H9 (cell line): ENCODE results near the gene CFAP161. TPM values are rescaled to one million over a fixed set of nuclear protein-coding genes. Genes with fewer than 3 reads are reported as not detected.

Experiments
- DNase-seq: peaks from one replicate; pipeline ENCODE4 v3.0.0-alpha.2; 2017
- H2AFZ ChIP-seq: one replicate; pipeline ENCODE4 v1.6.1; 2013; ENCODE audit warnings: mild to moderate bottlenecking, low read length, control low read depth, moderate library complexity
- H2AK5ac ChIP-seq: 2 replicates; pipeline ENCODE4 v1.6.1; 2013; ENCODE audit warnings: low read length, control low read depth, mixed read lengths; ENCODE audit not compliant: insufficient read length
- H2BK120ac ChIP-seq: one replicate; pipeline ENCODE4 v1.6.1; 2013; ENCODE audit warnings: low read depth, mild to moderate bottlenecking, low read length, control low read depth, inconsistent platforms; ENCODE audit not compliant: poor library complexity, severe bottlenecking
- H2BK12ac ChIP-seq: 2 replicates; pipeline ENCODE4 v1.6.1; 2013; ENCODE audit warnings: low read length, control low read depth, mixed read lengths, low read depth; ENCODE audit not compliant: insufficient read length
- H2BK15ac ChIP-seq: 2 replicates; pipeline ENCODE4 v1.6.1; 2013; ENCODE audit warnings: low read depth, low read length, control low read depth
- H2BK20ac ChIP-seq: one replicate; pipeline ENCODE4 v1.6.1; 2013; ENCODE audit warnings: low read depth, mild to moderate bottlenecking, low read length, control low read depth, inconsistent platforms; ENCODE audit not compliant: poor library complexity, severe bottlenecking
- H2BK5ac ChIP-seq: 2 replicates; pipeline ENCODE4 v1.6.1; 2013; ENCODE audit warnings: low read length, control low read depth, mixed read lengths; ENCODE audit not compliant: insufficient read length
- H3K14ac ChIP-seq: 2 replicates; pipeline ENCODE4 v1.6.1; 2013; ENCODE audit warnings: low read length, control low read depth; ENCODE audit not compliant: insufficient read depth
- H3K18ac ChIP-seq: 2 replicates; pipeline ENCODE4 v1.6.1; 2013; ENCODE audit warnings: low read depth, mild to moderate bottlenecking, mixed read lengths, low read length, control low read depth; ENCODE audit not compliant: insufficient read length
- H3K23ac ChIP-seq: 2 replicates; pipeline ENCODE4 v1.6.1; 2013; ENCODE audit warnings: low read length, control low read depth, mixed read lengths, low read depth; ENCODE audit not compliant: insufficient read length
- H3K23me2 ChIP-seq: 2 replicates; pipeline ENCODE4 v1.6.1; 2013; ENCODE audit warnings: low read depth, mild to moderate bottlenecking, mixed read lengths, low read length, control low read depth; ENCODE audit not compliant: insufficient read length, poor library complexity, severe bottlenecking
- H3K27ac ChIP-seq: 2 replicates; pipeline ENCODE4 v1.5.1; 2013; ENCODE audit warnings: low read length, control low read depth, mixed read lengths, low read depth; ENCODE audit not compliant: insufficient read length
- H3K27me3 ChIP-seq: 2 replicates; pipeline ENCODE4 v1.6.1; 2013; ENCODE audit warnings: low read length, control low read depth, inconsistent platforms; ENCODE audit not compliant: insufficient read depth
- H3K4ac ChIP-seq: 2 replicates; pipeline ENCODE4 v1.6.1; 2013; ENCODE audit warnings: low read depth, mild to moderate bottlenecking, control low read depth, inconsistent platforms, low read length, moderate library complexity
- H3K4me1 ChIP-seq: 2 replicates; pipeline ENCODE4 v1.6.1; 2013; ENCODE audit warnings: low read length, control low read depth, inconsistent platforms; ENCODE audit not compliant: insufficient read depth
- H3K4me2 ChIP-seq: 2 replicates; pipeline ENCODE4 v1.6.1; 2013; ENCODE audit warnings: low read length, control low read depth, mixed read lengths; ENCODE audit not compliant: insufficient read length, insufficient read depth
- H3K56ac ChIP-seq: 2 replicates; pipeline ENCODE4 v1.6.1; 2013; ENCODE audit warnings: low read depth, mild to moderate bottlenecking, mixed read lengths, low read length, control low read depth; ENCODE audit not compliant: insufficient read length
- H3K79me1 ChIP-seq: 2 replicates; pipeline ENCODE4 v1.6.1; 2013; ENCODE audit warnings: low read depth, mild to moderate bottlenecking, moderate library complexity, low read length, control low read depth, inconsistent platforms; ENCODE audit not compliant: insufficient read depth, poor library complexity, severe bottlenecking
- H3K79me2 ChIP-seq: 2 replicates; pipeline ENCODE4 v1.6.1; 2013; ENCODE audit warnings: low read length, control low read depth, inconsistent platforms; ENCODE audit not compliant: insufficient read depth
- H3K9ac ChIP-seq: 2 replicates; pipeline ENCODE4 v1.6.1; 2013; ENCODE audit warnings: low read length, control low read depth, mixed read lengths; ENCODE audit not compliant: insufficient read length; ENCODE audit errors: extremely low read depth
- H3K9me3 ChIP-seq: one replicate; pipeline ENCODE4 v1.6.1; 2013; ENCODE audit warnings: low read depth, low read length, inconsistent platforms; ENCODE audit not compliant: control insufficient read depth
- H3T11ph ChIP-seq: one replicate; pipeline ENCODE4 v1.6.1; 2013; ENCODE audit warnings: mild to moderate bottlenecking, low read length, control low read depth, inconsistent platforms
- H4K20me1 ChIP-seq: one replicate; pipeline ENCODE4 v1.6.1; 2013; ENCODE audit not compliant: control insufficient read depth, insufficient read length, insufficient read depth
- H4K5ac ChIP-seq: 2 replicates; pipeline ENCODE4 v1.6.1; 2013; ENCODE audit warnings: low read depth, mild to moderate bottlenecking, mixed read lengths, low read length, control low read depth; ENCODE audit not compliant: insufficient read length
- H4K8ac ChIP-seq: replicated peaks from 2 replicates; pipeline ENCODE4 v1.6.1; 2013; ENCODE audit warnings: low read length, control low read depth, mixed read lengths, low read depth; ENCODE audit not compliant: insufficient read length
- H4K91ac ChIP-seq: 2 replicates; pipeline ENCODE4 v1.6.1; 2013; ENCODE audit warnings: low read depth, mild to moderate bottlenecking, moderate library complexity, mixed read lengths, low read length, control low read depth; ENCODE audit not compliant: insufficient read length
- H3K27ac Mint-ChIP-seq, 3 experiments: 2 replicates in 2 of 3; 3 replicates in 1 of 3; pipeline ENCODE4 v1.8.0; 2020 to 2021; ENCODE audit warnings: mixed read lengths in 3 of 3, mild to moderate bottlenecking in 1 of 3, moderate library complexity in 1 of 3
- H3K27me3 Mint-ChIP-seq: 2 replicates; pipeline ENCODE4 v1.8.0; 2021; ENCODE audit warnings: low read depth, mild to moderate bottlenecking, moderate library complexity, mixed read lengths
- H3K36me3 Mint-ChIP-seq, 3 experiments: 2 replicates in 2 of 3; 3 replicates in 1 of 3; pipeline ENCODE4 v1.8.0; 2020 to 2021; ENCODE audit warnings: low read depth in 3 of 3, mixed read lengths in 3 of 3; ENCODE audit not compliant: insufficient read depth in 1 of 3
- H3K4me1 Mint-ChIP-seq, 2 experiments: 2 replicates each; pipeline ENCODE4 v1.8.0; 2020; ENCODE audit warnings: mixed read lengths in 2 of 2
- H3K4me3 Mint-ChIP-seq, 2 experiments: 2 replicates in 1 of 2; 3 replicates in 1 of 2; pipeline ENCODE4 v1.8.0; 2020 to 2021; ENCODE audit warnings: mild to moderate bottlenecking in 2 of 2, mixed read lengths in 2 of 2, moderate library complexity in 1 of 2
- H3K9me3 Mint-ChIP-seq, 2 experiments: 2 replicates in 1 of 2; 3 replicates in 1 of 2; pipeline ENCODE4 v1.8.0; 2020; ENCODE audit warnings: mild to moderate bottlenecking in 2 of 2, mixed read lengths in 2 of 2, moderate library complexity in 1 of 2
- CTCF ChIP-seq: fragments of 200-600 bp; sonication (generic); conservative IDR thresholded peaks from 3 replicates; pipeline ENCODE4 v1.8.0; 2021; ENCODE audit warnings: antibody characterized with exemption, mild to moderate bottlenecking
- WGBS: extraction: QIAGEN DNeasy Blood & Tissue Kit; methylation state at CpG from one replicate; pipeline ENCODE4 v1.1.7; 2013; ENCODE audit warnings: missing lambda C conversion rate, low lambda C conversion rate, mixed read lengths; ENCODE audit not compliant: insufficient read length; ENCODE audit errors: extremely low coverage; 5-methylcytosine and 5-hydroxymethylcytosine counted together
- total RNA-seq: library from RNA; stranded (reverse); gene quantifications from 2 replicates; pipeline ENCODE4 v1.2.1, GENCODE V29; 2021

Gene CFAP161
- total RNA-seq, 1 experiment from 2014 or later: 0.24 TPM

GRCh38 chr15:81160312-81161159 lies 26.5 kb downstream of the CFAP161 start:
- no peaks in the 10 kb centered on the region for H3K23me2 ChIP-seq
- H3K9me3 ChIP-seq: no peaks in the 10 kb centered on the region
- H2BK12ac ChIP-seq: no peak overlapping the region
- Mint-ChIP-seq H3K9me3 (no peaks in the 10 kb centered on the region), H3K27me3 (peaks cover 23% of the 10 kb centered on the region), H3K4me3 (no peak overlapping the region; a peak in 1 of 5 replicates), H3K4me1 (no peaks in the 10 kb centered on the region), H3K27ac (no peak overlapping the region), H3K36me3 (no peaks in the 10 kb centered on the region; a peak in 1 of 7 replicates)
- no peak for DNase-seq
- H2BK15ac ChIP-seq: no peak overlapping the region
- H3K4me1 ChIP-seq: no peaks in the 10 kb centered on the region
- H4K20me1 ChIP-seq: no peaks in the 10 kb centered on the region
- H3K27me3 ChIP-seq: no peaks in the 10 kb centered on the region
- no peak overlapping the region for H3K4ac ChIP-seq
- H3K79me2 ChIP-seq: no peaks in the 10 kb centered on the region
- H3K9ac ChIP-seq: no peak overlapping the region
- H3K56ac ChIP-seq: no peak overlapping the region
- H2BK120ac ChIP-seq: no peak overlapping the region
- H2BK5ac ChIP-seq: no peak overlapping the region
- H3T11ph ChIP-seq: no peak overlapping the region
- H3K4me2 ChIP-seq: no peak overlapping the region
- no peak overlapping the region for H4K5ac ChIP-seq
- no peak overlapping the region for H4K8ac ChIP-seq
- no peak overlapping the region for H4K91ac ChIP-seq
- no peak overlapping the region for H3K18ac ChIP-seq
- WGBS: no CpG with 5 or more reads among the region's 11 CpGs
- no peak overlapping the region for H2BK20ac ChIP-seq
- no peak overlapping the region for H2AFZ ChIP-seq
- H3K14ac ChIP-seq: no peak overlapping the region
- no peaks in the 10 kb centered on the region for H3K79me1 ChIP-seq
- H3K27ac ChIP-seq: no peak overlapping the region
- TF ChIP-seq CTCF: no peak
- H2AK5ac ChIP-seq: no peak overlapping the region
- no peak overlapping the region for H3K23ac ChIP-seq
